CD14-positive monocyte (primary cell): ENCODE data around the gene C9orf152. TPM values are rescaled to one million over a fixed set of nuclear protein-coding genes. Genes with fewer than 3 reads are reported as not detected.
A peak's percentile ranks its signal among the peaks of the same experiment; 100 is the strongest.

Experiments used
- DNase-seq, 3 donors: peaks; one replicate each; pipeline ENCODE4 v3.0.0-alpha.2; 2011 to 2022
- H2AFZ ChIP-seq: 2 replicates; pipeline ENCODE4 v1.6.0; 2012; ENCODE audit warnings: mild to moderate bottlenecking, low read depth, low read length, inconsistent platforms; ENCODE audit not compliant: insufficient read depth, poor library complexity, severe bottlenecking
- H3K27ac ChIP-seq, 2 donors: 1 replicate in 1 of 2; 2 replicates in 1 of 2; pipeline ENCODE4 v1.5.1; 2012 to 2013; ENCODE audit warnings: low read length in 2 of 2, control low read depth in 1 of 2, inconsistent platforms in 1 of 2, low read depth in 1 of 2, mild to moderate bottlenecking in 1 of 2
- H3K27me3 ChIP-seq, 2 donors: one replicate each; pipeline versions ENCODE4 v1.6.0 to v1.6.1; 2011 to 2013; ENCODE audit warnings: low read length in 2 of 2; ENCODE audit not compliant: control insufficient read depth in 2 of 2, insufficient read depth in 2 of 2
- H3K36me3 ChIP-seq, 2 donors: replicated peaks in 1 of 2; 1 replicate in 1 of 2; 2 replicates in 1 of 2; pipeline versions ENCODE4 v1.5.1 to v1.6.1; 2012 to 2013; ENCODE audit warnings: low read length in 2 of 2, control low read depth in 1 of 2, inconsistent platforms in 1 of 2, mild to moderate bottlenecking in 1 of 2; ENCODE audit not compliant: insufficient read depth in 2 of 2, control insufficient read depth in 1 of 2
- H3K4me1 ChIP-seq, 2 donors: 1 replicate in 1 of 2; 2 replicates in 1 of 2; pipeline versions ENCODE4 v1.5.1 to v1.6.1; 2012 to 2013; ENCODE audit warnings: low read length in 2 of 2, control low read depth in 1 of 2, inconsistent platforms in 1 of 2, mild to moderate bottlenecking in 1 of 2, moderate library complexity in 1 of 2; ENCODE audit not compliant: insufficient read depth in 2 of 2, control insufficient read depth in 1 of 2
- H3K4me2 ChIP-seq: replicated peaks from 2 replicates; pipeline ENCODE3; 2012; ENCODE audit warnings: low read length, moderate library complexity, mild to moderate bottlenecking; ENCODE audit not compliant: poor library complexity, severe bottlenecking; ENCODE audit errors: extremely low read depth
- H3K4me3 ChIP-seq, 3 experiments: fragments of 200-600 bp in 1 of 3; sonication (generic) in 1 of 3; replicated peaks in 1 of 3; 1 replicate in 2 of 3; 2 replicates in 1 of 3; pipeline ENCODE4 v1.5.1; 2011 to 2013; ENCODE audit warnings: low read length in 3 of 3, mild to moderate bottlenecking in 3 of 3, control low read depth in 2 of 3, low read depth in 2 of 3, inconsistent platforms in 1 of 3, moderate library complexity in 1 of 3
- H3K79me2 ChIP-seq: 2 replicates; pipeline ENCODE4 v1.6.0; 2012; ENCODE audit warnings: mild to moderate bottlenecking, control low read depth, inconsistent platforms, low read length, moderate library complexity; ENCODE audit not compliant: insufficient read depth
- H3K9ac ChIP-seq: 2 replicates; pipeline ENCODE4 v1.6.0; 2017; ENCODE audit warnings: low read length, mild to moderate bottlenecking; ENCODE audit not compliant: insufficient read depth, poor library complexity, severe bottlenecking
- H3K9me3 ChIP-seq, 2 donors: replicated peaks in 1 of 2; 1 replicate in 1 of 2; 2 replicates in 1 of 2; pipeline versions ENCODE4 v1.5.1 to v1.6.1; 2012 to 2013; ENCODE audit warnings: low read length in 2 of 2, control low read depth in 1 of 2; ENCODE audit not compliant: control insufficient read depth in 1 of 2, insufficient read depth in 1 of 2
- H4K20me1 ChIP-seq: 2 replicates; pipeline ENCODE4 v1.6.0; 2012; ENCODE audit warnings: mild to moderate bottlenecking, low read length, control low read depth, moderate library complexity; ENCODE audit not compliant: insufficient read depth
- H3K27ac Mint-ChIP-seq, 7 donors: one replicate each; pipeline ENCODE4 v1.8.0; 2020; ENCODE audit warnings: mild to moderate bottlenecking in 7 of 7, mixed read lengths in 7 of 7, moderate library complexity in 6 of 7, inconsistent platforms in 2 of 7
- H3K27me3 Mint-ChIP-seq, 3 donors: one replicate each; pipeline ENCODE4 v1.8.0; 2021 to 2022; ENCODE audit warnings: low read depth in 3 of 3, mild to moderate bottlenecking in 3 of 3, mixed read lengths in 3 of 3, moderate library complexity in 3 of 3, inconsistent platforms in 1 of 3
- H3K36me3 Mint-ChIP-seq, 2 donors: one replicate each; pipeline ENCODE4 v1.8.0; 2020; ENCODE audit warnings: mixed read lengths in 2 of 2, inconsistent platforms in 1 of 2, mild to moderate bottlenecking in 1 of 2
- H3K4me1 Mint-ChIP-seq: one replicate; pipeline ENCODE4 v1.8.0; 2020; ENCODE audit warnings: mild to moderate bottlenecking, mixed read lengths
- H3K4me3 Mint-ChIP-seq, 2 donors: one replicate each; pipeline ENCODE4 v1.8.0; 2020; ENCODE audit warnings: mild to moderate bottlenecking in 2 of 2, mixed read lengths in 2 of 2, moderate library complexity in 1 of 2
- H3K9me3 Mint-ChIP-seq, 7 donors: one replicate each; pipeline ENCODE4 v1.8.0; 2020 to 2022; ENCODE audit warnings: mixed read lengths in 7 of 7, mild to moderate bottlenecking in 6 of 7, moderate library complexity in 6 of 7, inconsistent platforms in 2 of 7
- WGBS: methylation state at CpG from one replicate; pipeline ENCODE4 v1.1.5; 2013; ENCODE audit warnings: missing lambda C conversion rate; ENCODE audit not compliant: insufficient coverage; 5-methylcytosine and 5-hydroxymethylcytosine counted together
- intact Hi-C, 2 donors: fragments of 100-400 bp; cut with micrococcal nuclease; formaldehyde crosslinking; loops; one replicate each; pipeline versions ENCODE4 v1.15.0 to v1.15.1; 2023
- polyA plus RNA-seq, 3 donors: library from polyadenylated mRNA; depleted of rRNA in 1 of 3; unstranded in 2 of 3; stranded (reverse) in 1 of 3; fragments of 300-500 nt in 2 of 3; fragments of >200 nt in 1 of 3; fragmentation: Illumina TruSeq in 2 of 3; gene quantifications; 1 replicate in 2 of 3; 2 replicates in 1 of 3; pipeline ENCODE4 v1.2.3, GENCODE V29; 2012 to 2021
- TF ChIP-seq, protein P1 (sequence below): fragments of 200-600 bp; IDR thresholded peaks from one replicate; pipeline ENCODE4 v1.8.0; 2022; ENCODE audit warnings: antibody characterized with exemption, mild to moderate bottlenecking

The C9orf152 gene
- polyA plus RNA-seq, 3 donors: not detected

DNA sequence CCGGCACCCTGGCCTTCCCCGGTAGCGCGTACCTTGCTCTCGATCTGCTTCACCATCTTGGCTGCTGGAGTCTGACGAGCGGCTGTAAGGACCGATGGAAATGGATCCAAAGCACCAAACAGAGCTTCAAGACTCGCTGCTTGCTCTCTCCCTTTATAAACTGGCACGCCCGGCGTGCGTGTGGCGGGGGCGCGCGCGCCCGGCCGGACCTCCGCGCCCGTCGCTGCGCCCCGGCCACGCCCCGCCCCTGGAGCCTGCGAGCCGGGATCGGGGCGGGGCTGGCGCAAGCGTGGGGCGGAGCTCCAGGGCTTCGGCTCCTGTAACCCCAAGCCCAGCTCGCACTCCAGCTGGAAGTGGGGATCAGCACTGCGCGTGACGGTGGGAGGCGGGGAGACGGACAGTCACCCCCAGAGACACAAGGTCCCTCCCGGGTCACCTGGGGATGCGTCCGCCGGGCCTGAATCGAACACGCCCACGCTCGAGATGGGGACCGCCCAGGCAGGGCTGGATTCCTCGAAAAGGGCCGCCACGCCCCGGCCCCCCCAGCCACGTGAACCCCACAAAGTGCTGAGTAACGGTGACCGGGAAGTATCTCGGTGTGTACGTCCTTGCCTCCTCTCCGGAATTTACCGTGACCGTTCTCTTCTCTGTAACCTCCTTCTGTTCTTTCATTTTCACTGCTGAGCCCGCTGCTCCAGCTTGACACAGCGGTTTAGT, 48.6 kb upstream of the C9orf152 start, which contains the start of gene TXN:
TXN (minus strand) TSS at position 128 of the 717 bp plus-strand sequence; CDS start at position 56, 72 bp downstream.
- H3K4me3 Mint-ChIP-seq: peak within 1 kb of the TSS; percentile 96 to 97
- peaks cover 48% of the 10 kb centered on the region for H3K79me2 ChIP-seq
- peak; percentile 90 to 96 (median 94) for DNase-seq
- TF ChIP-seq, protein P1, sequence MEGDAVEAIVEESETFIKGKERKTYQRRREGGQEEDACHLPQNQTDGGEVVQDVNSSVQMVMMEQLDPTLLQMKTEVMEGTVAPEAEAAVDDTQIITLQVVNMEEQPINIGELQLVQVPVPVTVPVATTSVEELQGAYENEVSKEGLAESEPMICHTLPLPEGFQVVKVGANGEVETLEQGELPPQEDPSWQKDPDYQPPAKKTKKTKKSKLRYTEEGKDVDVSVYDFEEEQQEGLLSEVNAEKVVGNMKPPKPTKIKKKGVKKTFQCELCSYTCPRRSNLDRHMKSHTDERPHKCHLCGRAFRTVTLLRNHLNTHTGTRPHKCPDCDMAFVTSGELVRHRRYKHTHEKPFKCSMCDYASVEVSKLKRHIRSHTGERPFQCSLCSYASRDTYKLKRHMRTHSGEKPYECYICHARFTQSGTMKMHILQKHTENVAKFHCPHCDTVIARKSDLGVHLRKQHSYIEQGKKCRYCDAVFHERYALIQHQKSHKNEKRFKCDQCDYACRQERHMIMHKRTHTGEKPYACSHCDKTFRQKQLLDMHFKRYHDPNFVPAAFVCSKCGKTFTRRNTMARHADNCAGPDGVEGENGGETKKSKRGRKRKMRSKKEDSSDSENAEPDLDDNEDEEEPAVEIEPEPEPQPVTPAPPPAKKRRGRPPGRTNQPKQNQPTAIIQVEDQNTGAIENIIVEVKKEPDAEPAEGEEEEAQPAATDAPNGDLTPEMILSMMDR: no peak
- WGBS: under 1% methylated on average over 65 of the region's 65 CpGs
- H4K20me1 ChIP-seq: peaks cover 27% of the 10 kb centered on the region
- no peaks in the 10 kb centered on the region for H3K9me3 ChIP-seq
- intact Hi-C loops: loop anchor here in 1 of 2 donors (10.0 kb wide), 2 partner anchors 78 to 192 kb away; partner anchors contain the start of gene TXNDC8
- no peaks in the 10 kb centered on the region for H3K36me3 Mint-ChIP-seq
- H3K27ac ChIP-seq: peak within 1 kb of the TSS; percentile 86 to 96
- H2AFZ ChIP-seq: peak within 1 kb of the TSS; percentile 78
- H3K9ac ChIP-seq: peak within 1 kb of the TSS; percentile 85
- no peaks in the 10 kb centered on the region for H3K36me3 ChIP-seq
- H3K27me3 ChIP-seq: no peaks in the 10 kb centered on the region
- peak within 1 kb of the TSS; percentile 64 to 88 (median 76) for H3K4me3 ChIP-seq
- H3K4me1 Mint-ChIP-seq: peaks cover 56% of the 10 kb centered on the region
- H3K27ac Mint-ChIP-seq: peak within 1 kb of the TSS; percentile 97 to 100 (median 98)
- H3K9me3 Mint-ChIP-seq: peaks cover 0 to 2% (median 0%) of the 10 kb centered on the region in 7 donors
- peaks cover 0 to 5% (median 2%) of the 10 kb centered on the region in 3 donors for H3K27me3 Mint-ChIP-seq
- peaks cover 36 to 40% of the 10 kb centered on the region in 2 donors for H3K4me1 ChIP-seq
- peak within 1 kb of the TSS; percentile 77 for H3K4me2 ChIP-seq

DNA sequence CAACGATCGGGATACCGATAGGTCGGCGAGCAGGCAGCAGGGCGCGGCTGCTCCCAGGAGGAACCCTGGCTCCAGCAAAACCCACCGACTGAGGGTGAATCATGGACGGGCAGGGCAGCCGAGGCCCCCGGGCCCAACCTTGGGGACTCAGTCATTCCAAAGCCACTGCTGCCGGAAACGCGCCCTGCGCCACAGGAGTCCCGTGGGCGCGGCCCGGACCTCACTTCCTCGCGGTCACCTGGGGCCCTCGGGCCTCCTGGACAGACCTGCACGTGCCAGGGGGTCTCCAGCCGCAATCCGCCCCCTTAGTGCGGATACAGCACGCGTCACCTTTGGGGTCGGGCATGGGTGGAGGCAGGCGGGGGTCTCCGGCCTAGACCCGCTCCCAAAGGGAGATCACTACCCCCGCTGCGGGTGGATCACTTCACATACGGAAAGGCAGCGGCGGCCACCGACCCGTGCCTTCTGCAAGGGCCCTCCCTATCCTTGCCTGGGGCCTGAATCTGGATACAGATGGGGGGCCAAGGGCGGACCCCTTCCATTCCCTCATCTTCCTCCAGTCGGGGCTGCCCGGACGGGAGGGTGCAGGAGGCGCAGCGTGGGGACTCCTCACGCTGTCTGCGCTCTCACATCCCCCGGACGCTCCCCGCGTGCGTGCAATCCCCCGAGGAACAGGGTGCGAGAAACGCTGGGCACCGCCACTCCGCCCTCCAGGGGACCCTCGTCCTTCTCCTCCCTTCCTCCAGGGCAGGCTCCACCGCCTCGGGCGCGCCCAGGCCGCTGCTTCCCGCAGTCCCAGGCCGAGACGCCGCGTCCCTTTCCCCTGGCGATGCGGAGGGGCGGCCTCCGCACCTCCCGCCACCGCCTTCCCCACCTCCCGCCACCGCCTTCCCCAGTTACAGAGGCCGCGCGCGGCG, 47.8 kb upstream of the C9orf152 start:
- Histone ChIP-seq H3K36me3 (peaks cover 0 to 2% of the 10 kb centered on the region in 2 donors), H3K79me2 (peaks cover 54% of the 10 kb centered on the region), H2AFZ (peak overlapping the region; percentile 78), H3K9ac (peak overlapping the region; percentile 85), H3K4me1 (peaks cover 36 to 40% of the 10 kb centered on the region in 2 donors), H4K20me1 (peaks cover 33% of the 10 kb centered on the region), H3K9me3 (no peaks in the 10 kb centered on the region), H3K4me2 (peak overlapping the region; percentile 77), H3K27ac (peak overlapping the region; percentile 86 to 96), H3K4me3 (peak overlapping the region; percentile 64 to 88 (median 76)), H3K27me3 (no peaks in the 10 kb centered on the region)
- Mint-ChIP-seq H3K9me3 (peaks cover 0 to 2% (median 0%) of the 10 kb centered on the region in 7 donors), H3K4me1 (peaks cover 54% of the 10 kb centered on the region), H3K4me3 (peak overlapping the region; percentile 96 to 97), H3K27me3 (peaks cover 0 to 2% (median 2%) of the 10 kb centered on the region in 3 donors), H3K36me3 (peaks cover 2 to 6% of the 10 kb centered on the region in 2 donors), H3K27ac (peak overlapping the region; percentile 92 to 97 (median 97))
- under 1% methylated on average over 80 of the region's 81 CpGs for WGBS
- TF ChIP-seq, protein P1: no peak
- peak; percentile 26 to 73 (median 60) for DNase-seq
- intact Hi-C loops: loop anchor here in 1 of 2 donors (10.0 kb wide), 2 partner anchors 79 to 191 kb away; partner anchors contain the start of gene TXNDC8
